ENCODE data around the gene PCBD1.
A peak's percentile ranks its signal among the peaks of the same experiment; 100 is the strongest.
"Not testable (repeated sequence)": the region's sequence is repeated elsewhere in the genome, so short reads cannot be mapped to it uniquely, and the experiment has no call there.

PCBD1 gene

GRCh38 chr10:70925377-70926225, 37.2 kb upstream of the PCBD1 start:
- peak; percentile 85 for TF ChIP-seq CTCF (IDR thresholded peaks at IDR 0.05; ENCODE audit: low read length, missing control alignments)
- peak; percentile 22 for DNase-seq (ENCODE audit: low read depth)

GRCh38 chr10:70923696-70924095, 35.3 kb upstream of the PCBD1 start:
- no peak for TF ChIP-seq CTCF (IDR thresholded peaks at IDR 0.05; ENCODE audit: low read length, missing control alignments)
- no peak overlapping the region for H3K4me3 ChIP-seq (replicated peaks; ENCODE audit: low read depth, low read length)
- DNase-seq (ENCODE audit: low read depth): no peak

More at GRCh38 chr10:70925377-70926225, 37.2 kb upstream of the PCBD1 start:
- no peak overlapping the region for H3K4me3 ChIP-seq (replicated peaks; ENCODE audit: low read depth, low read length)

- H3K4me3 ChIP-seq (replicated peaks; ENCODE audit: low read depth, low read length): no peak overlapping the region
- TF ChIP-seq CTCF (IDR thresholded peaks at IDR 0.05; ENCODE audit: low read length, missing control alignments): no peak
- DNase-seq (ENCODE audit: low read depth): no peak
Observed at GRCh38 chr10:70921285-70921684, 32.9 kb upstream of the PCBD1 start.

- DNase-seq (ENCODE audit: low read depth): no peak
- H3K4me3 ChIP-seq (replicated peaks; ENCODE audit: low read depth, low read length): no peak overlapping the region
- no peak for TF ChIP-seq CTCF (IDR thresholded peaks at IDR 0.05; ENCODE audit: low read length, missing control alignments)
Observed at GRCh38 chr10:70920519-70920918, 32.2 kb upstream of the PCBD1 start.

GRCh38 chr10:70919906-70920305, 31.5 kb upstream of the PCBD1 start:
- H3K4me3 ChIP-seq (replicated peaks; ENCODE audit: low read depth, low read length); DNase-seq (ENCODE audit: low read depth): not testable (repeated sequence)

- no peak overlapping the region for H3K4me3 ChIP-seq (replicated peaks; ENCODE audit: low read depth, low read length)
- no peak for DNase-seq (ENCODE audit: low read depth)
- no peak for TF ChIP-seq CTCF (IDR thresholded peaks at IDR 0.05; ENCODE audit: low read length, missing control alignments)
Observed at GRCh38 chr10:70918851-70919530, 30.6 kb upstream of the PCBD1 start.

- no peak for DNase-seq (ENCODE audit: low read depth)
- TF ChIP-seq CTCF (IDR thresholded peaks at IDR 0.05; ENCODE audit: low read length, missing control alignments): no peak
- no peak overlapping the region for H3K4me3 ChIP-seq (replicated peaks; ENCODE audit: low read depth, low read length)
Observed at GRCh38 chr10:70917635-70918034, 29.3 kb upstream of the PCBD1 start.
